Caco-2 (cell line): ENCODE data around the gene KRT86. TPM values are rescaled to one million over a fixed set of nuclear protein-coding genes. Genes with fewer than 3 reads are reported as not detected.

ENCODE experiments used
- BruUV-seq: library from RNA; stranded (reverse); fragments of 400-500 nt; replicated peaks from 2 replicates; lab custom pipeline; 2021; lab: Mats Ljungman, UMichigan
- CTCF ChIA-PET: fragments of 300-600 bp; sonication (Branson Sonifier 250); formaldehyde crosslinking; loops from one replicate; lab custom pipeline; 2022; ENCODE audit warnings: antibody characterized with exemption; lab: Charles Lee
- POLR2A ChIA-PET: fragments of 300-600 bp; sonication (Branson Sonifier 250); formaldehyde crosslinking; loops from one replicate; lab custom pipeline; 2022; ENCODE audit warnings: antibody characterized with exemption; lab: Charles Lee
- DNase-seq, 2 experiments: peaks; one replicate each; pipeline versions ENCODE4 v3.0.0 to v3.0.0-alpha.2; 2020 to 2022
- H3K27me3 ChIP-seq: replicated peaks from 2 replicates; pipeline ENCODE4 v1.6.0; 2011; ENCODE audit warnings: low read length; ENCODE audit not compliant: control insufficient read depth, insufficient read depth
- H3K36me3 ChIP-seq: 2 replicates; pipeline ENCODE4 v1.5.1; 2011; ENCODE audit warnings: low read length; ENCODE audit not compliant: control insufficient read depth, insufficient read depth
- H3K4me1 ChIP-seq: fragments of 250-450 bp; sonication (Bioruptor Pico); 2 replicates; pipeline ENCODE4 v1.5.1; 2020; ENCODE audit warnings: mild to moderate bottlenecking
- H3K4me3 ChIP-seq: 2 replicates; pipeline ENCODE4 v1.5.1; 2011; ENCODE audit warnings: low read depth, mild to moderate bottlenecking, control low read depth, low read length
- H3K9me3 ChIP-seq: fragments of 250-450 bp; sonication (Bioruptor Pico); 2 replicates; pipeline ENCODE4 v1.5.1; 2020; ENCODE audit warnings: mild to moderate bottlenecking, moderate library complexity
- H3K27ac Mint-ChIP-seq: one replicate; pipeline ENCODE4 v1.8.0; 2022; ENCODE audit warnings: mixed read lengths; ENCODE audit not compliant: unreplicated experiment
- H3K27me3 Mint-ChIP-seq: one replicate; pipeline ENCODE4 v1.8.0; 2022; ENCODE audit warnings: mixed read lengths; ENCODE audit not compliant: insufficient read depth, unreplicated experiment
- H3K36me3 Mint-ChIP-seq: one replicate; pipeline ENCODE4 v1.8.0; 2022; ENCODE audit warnings: mild to moderate bottlenecking, mixed read lengths; ENCODE audit not compliant: insufficient read depth, unreplicated experiment
- H3K4me1 Mint-ChIP-seq: one replicate; pipeline ENCODE4 v1.8.0; 2022; ENCODE audit warnings: low read depth, mixed read lengths; ENCODE audit not compliant: unreplicated experiment
- H3K4me3 Mint-ChIP-seq: one replicate; pipeline ENCODE4 v1.8.0; 2022; ENCODE audit warnings: mild to moderate bottlenecking, moderate library complexity, mixed read lengths; ENCODE audit not compliant: unreplicated experiment
- H3K9me3 Mint-ChIP-seq: one replicate; pipeline ENCODE4 v1.8.0; 2022; ENCODE audit warnings: mixed read lengths; ENCODE audit not compliant: unreplicated experiment
- intact Hi-C: fragments of 100-400 bp; cut with micrococcal nuclease; formaldehyde crosslinking; loops from one replicate; pipeline ENCODE4 v1.10.0; 2022; ENCODE audit not compliant: unreplicated experiment
- total RNA-seq: library from RNA; stranded (reverse); gene quantifications from 2 replicates; pipeline ENCODE4 v1.2.3, GENCODE V29; 2022
- TF ChIP-seq, protein P1 (sequence below), 2 experiments: fragments of 200-600 bp in 1 of 2; IDR thresholded peaks; 1 replicate in 1 of 2; 2 replicates in 1 of 2; pipeline versions ENCODE4 v1.5.1 to v1.8.0; 2011 to 2022; ENCODE audit warnings: antibody characterized with exemption in 1 of 2, control low read depth in 1 of 2, inconsistent platforms in 1 of 2, low read depth in 1 of 2, low read length in 1 of 2, mild to moderate bottlenecking in 1 of 2, moderate library complexity in 1 of 2; ENCODE audit not compliant: insufficient read depth in 1 of 2, severe bottlenecking in 1 of 2, unreplicated experiment in 1 of 2

The KRT86 gene
- total RNA-seq, 1 experiment from 2014 or later, result not detected

DNA sequence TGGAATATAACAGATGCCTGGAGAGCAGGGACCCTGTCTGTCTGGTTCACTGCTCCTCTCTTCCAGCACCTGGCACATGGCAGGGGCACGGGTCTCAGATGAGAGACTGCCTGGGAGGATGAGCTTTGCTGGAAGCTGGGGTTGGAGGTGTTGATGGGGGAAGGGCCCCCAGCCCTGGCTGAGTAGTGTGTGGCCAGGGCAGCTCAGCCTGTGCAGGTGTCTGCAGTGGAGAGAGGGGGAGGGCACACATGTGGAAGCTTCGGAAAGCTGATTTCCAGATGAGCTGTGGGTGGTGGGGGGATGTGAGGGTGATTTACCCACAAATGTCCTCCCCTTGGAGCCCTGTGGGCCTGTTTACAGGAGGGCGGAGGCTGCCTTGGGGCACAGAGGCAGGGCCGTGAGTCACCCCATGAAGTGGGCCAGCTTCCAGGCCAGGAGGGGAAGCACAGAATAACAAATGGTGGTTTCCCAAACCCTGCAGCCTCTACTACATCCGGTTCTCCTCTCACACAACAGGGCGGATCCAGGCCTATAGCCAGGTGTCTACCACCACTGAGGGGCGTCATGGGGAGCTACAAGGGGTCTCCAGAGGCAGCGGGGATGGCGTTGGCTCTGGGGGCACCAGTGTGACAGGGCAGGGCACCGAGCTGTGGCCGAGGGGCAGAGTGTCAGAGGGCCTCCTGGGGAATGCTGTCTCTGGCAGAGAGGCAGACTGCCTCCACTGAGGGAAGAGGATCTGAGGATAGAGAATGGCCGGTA lies 30.4 kb upstream of the KRT86 start:
- Mint-ChIP-seq H3K4me3 (no peak overlapping the region), H3K9me3 (no peaks in the 10 kb centered on the region), H3K36me3 (peaks cover 12% of the 10 kb centered on the region), H3K27me3 (no peaks in the 10 kb centered on the region), H3K4me1 (peaks cover 41% of the 10 kb centered on the region), H3K27ac (peak overlapping the region; percentile 34)
- POLR2A ChIA-PET, result no interaction called here
- H3K4me1 ChIP-seq, result peaks cover 37% of the 10 kb centered on the region
- CTCF ChIA-PET, result interaction anchor here (0.6 to 1.0 kb wide), 2 partner anchors 35 to 353 kb away, joined by 4 to 5 read pairs; no protein-coding TSS in a partner anchor
- no peak for DNase-seq
- intact Hi-C loops, result no loop called here
- H3K9me3 ChIP-seq, result no peaks in the 10 kb centered on the region
- no peak overlapping the region for H3K4me3 ChIP-seq
- TF ChIP-seq, protein P1, sequence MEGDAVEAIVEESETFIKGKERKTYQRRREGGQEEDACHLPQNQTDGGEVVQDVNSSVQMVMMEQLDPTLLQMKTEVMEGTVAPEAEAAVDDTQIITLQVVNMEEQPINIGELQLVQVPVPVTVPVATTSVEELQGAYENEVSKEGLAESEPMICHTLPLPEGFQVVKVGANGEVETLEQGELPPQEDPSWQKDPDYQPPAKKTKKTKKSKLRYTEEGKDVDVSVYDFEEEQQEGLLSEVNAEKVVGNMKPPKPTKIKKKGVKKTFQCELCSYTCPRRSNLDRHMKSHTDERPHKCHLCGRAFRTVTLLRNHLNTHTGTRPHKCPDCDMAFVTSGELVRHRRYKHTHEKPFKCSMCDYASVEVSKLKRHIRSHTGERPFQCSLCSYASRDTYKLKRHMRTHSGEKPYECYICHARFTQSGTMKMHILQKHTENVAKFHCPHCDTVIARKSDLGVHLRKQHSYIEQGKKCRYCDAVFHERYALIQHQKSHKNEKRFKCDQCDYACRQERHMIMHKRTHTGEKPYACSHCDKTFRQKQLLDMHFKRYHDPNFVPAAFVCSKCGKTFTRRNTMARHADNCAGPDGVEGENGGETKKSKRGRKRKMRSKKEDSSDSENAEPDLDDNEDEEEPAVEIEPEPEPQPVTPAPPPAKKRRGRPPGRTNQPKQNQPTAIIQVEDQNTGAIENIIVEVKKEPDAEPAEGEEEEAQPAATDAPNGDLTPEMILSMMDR (IDR thresholded peaks at IDR 0.05; ENCODE audit: insufficient read depth in 1 of 2, low read depth in 1 of 2, low read length in 1 of 2, severe bottlenecking in 1 of 2, unreplicated experiment in 1 of 2), result no peak
- no peaks in the 10 kb centered on the region for H3K27me3 ChIP-seq
- BruUV-seq, result no TSS peak
- H3K36me3 ChIP-seq, result no peaks in the 10 kb centered on the region

GRCh38 chr12:52244615-52244994 lies 29.8 kb upstream of the KRT86 start:
- no peak overlapping the region for H3K4me3 ChIP-seq
- no peak for DNase-seq
- no peaks in the 10 kb centered on the region for H3K27me3 ChIP-seq
- Mint-ChIP-seq H3K27ac (peak overlapping the region; percentile 34), H3K4me3 (no peak overlapping the region), H3K36me3 (peaks cover 12% of the 10 kb centered on the region), H3K9me3 (no peaks in the 10 kb centered on the region), H3K4me1 (peaks cover 37% of the 10 kb centered on the region), H3K27me3 (no peaks in the 10 kb centered on the region)
- POLR2A ChIA-PET, result no interaction called here
- no peaks in the 10 kb centered on the region for H3K36me3 ChIP-seq
- TF ChIP-seq, protein P1 (IDR thresholded peaks at IDR 0.05; ENCODE audit: insufficient read depth in 1 of 2, low read depth in 1 of 2, low read length in 1 of 2, severe bottlenecking in 1 of 2, unreplicated experiment in 1 of 2), result no peak
- intact Hi-C loops, result no loop called here
- H3K9me3 ChIP-seq, result no peaks in the 10 kb centered on the region
- peaks cover 32% of the 10 kb centered on the region for H3K4me1 ChIP-seq
- CTCF ChIA-PET, result interaction anchor here (0.6 to 1.0 kb wide), 2 partner anchors 35 to 353 kb away, joined by 4 to 5 read pairs; no protein-coding TSS in a partner anchor
- no TSS peak for BruUV-seq

- Histone ChIP-seq H3K4me3 (no peak overlapping the region), H3K4me1 (peaks cover 25% of the 10 kb centered on the region), H3K9me3 (no peaks in the 10 kb centered on the region), H3K27me3 (no peaks in the 10 kb centered on the region), H3K36me3 (no peaks in the 10 kb centered on the region)
- H3K4me3 Mint-ChIP-seq, result no peak overlapping the region
- TF ChIP-seq, protein P1 (IDR thresholded peaks at IDR 0.05; ENCODE audit: insufficient read depth in 1 of 2, low read depth in 1 of 2, low read length in 1 of 2, severe bottlenecking in 1 of 2, unreplicated experiment in 1 of 2), result no peak
- intact Hi-C loops, result no loop called here
- peaks cover 12% of the 10 kb centered on the region for H3K36me3 Mint-ChIP-seq
- BruUV-seq, result no TSS peak
- peak overlapping the region; percentile 73 for H3K27ac Mint-ChIP-seq
- POLR2A ChIA-PET, result no interaction called here
- peaks cover 33% of the 10 kb centered on the region for H3K4me1 Mint-ChIP-seq
- peaks cover 2% of the 10 kb centered on the region for H3K27me3 Mint-ChIP-seq
- CTCF ChIA-PET, result no interaction called here
- DNase-seq, result no peak
- H3K9me3 Mint-ChIP-seq, result no peaks in the 10 kb centered on the region
These were observed 29.0 kb upstream of the KRT86 start for GRCh38 chr12:52245259-52245961.
